Neural cell (in vitro differentiated cells): ENCODE measurements around the gene PRKG1. TPM values are rescaled to one million over a fixed set of nuclear protein-coding genes. Genes with fewer than 3 reads are reported as not detected.
"Not testable (repeated sequence)": the region's sequence is repeated elsewhere in the genome, so short reads cannot be mapped to it uniquely, and the experiment has no call there.

ENCODE experiments used
- H2AFZ ChIP-seq: fragments of 200-600, 300-800 bp; sonication (generic), shearing (Covaris generic); 2 replicates; pipeline ENCODE4 v1.6.0; 2014; ENCODE audit warnings: low read depth, mild to moderate bottlenecking, antibody characterized with exemption, low read length, moderate library complexity
- H3F3A ChIP-seq: fragments of 200-600 bp; shearing (Covaris generic); 2 replicates; pipeline ENCODE4 v1.6.1; 2016; ENCODE audit warnings: mild to moderate bottlenecking, moderate library complexity, mixed read lengths, antibody characterized with exemption, low read length; ENCODE audit not compliant: insufficient read depth, poor library complexity, severe bottlenecking
- H3K27ac ChIP-seq: fragments of 200-600, 300-800 bp; sonication (generic), shearing (Covaris generic); 2 replicates; pipeline ENCODE4 v1.5.1; 2014; ENCODE audit warnings: mild to moderate bottlenecking, low read length, moderate library complexity
- H3K27me3 ChIP-seq: fragments of 300-800, 200-600 bp; sonication (generic), shearing (Covaris generic); 2 replicates; pipeline ENCODE4 v1.6.0; 2014; ENCODE audit warnings: mild to moderate bottlenecking, low read depth, low read length, moderate library complexity; ENCODE audit not compliant: insufficient read depth
- H3K36me3 ChIP-seq: fragments of 300-800, 200-600 bp; sonication (generic), shearing (Covaris generic); 2 replicates; pipeline ENCODE4 v1.5.1; 2014; ENCODE audit warnings: mild to moderate bottlenecking, antibody characterized with exemption, low read length, moderate library complexity; ENCODE audit not compliant: insufficient read depth
- H3K4me2 ChIP-seq: fragments of 300-800, 200-600 bp; sonication (generic), shearing (Covaris generic); 2 replicates; pipeline ENCODE4 v1.6.0; 2014; ENCODE audit warnings: mild to moderate bottlenecking, low read length
- H3K4me3 ChIP-seq: fragments of 300-800, 200-600 bp; sonication (generic), shearing (Covaris generic); 2 replicates; pipeline ENCODE4 v1.5.1; 2014; ENCODE audit warnings: mild to moderate bottlenecking, low read length, moderate library complexity
- H3K79me2 ChIP-seq: fragments of 200-600 bp; shearing (Covaris generic); replicated peaks from 2 replicates; pipeline ENCODE4 v1.6.0; 2014; ENCODE audit warnings: mild to moderate bottlenecking, low read length, moderate library complexity; ENCODE audit not compliant: insufficient read depth
- H3K9ac ChIP-seq: fragments of 300-800, 200-600 bp; sonication (generic), shearing (Covaris generic); 2 replicates; pipeline ENCODE4 v1.6.1; 2016; ENCODE audit warnings: mild to moderate bottlenecking, low read length, mixed read lengths
- H3K9me2 ChIP-seq: fragments of 200-600 bp; shearing (Covaris generic); 2 replicates; pipeline ENCODE4 v1.6.1; 2016; ENCODE audit warnings: mild to moderate bottlenecking, low read length, mixed read lengths; ENCODE audit not compliant: insufficient read depth
- H3K9me3 ChIP-seq: fragments of 200-600, 300-800 bp; sonication (generic), shearing (Covaris generic); 2 replicates; pipeline ENCODE4 v1.6.1; 2016; ENCODE audit warnings: mild to moderate bottlenecking, mixed run types, low read length, moderate library complexity, mixed read lengths
- H4K20me1 ChIP-seq: fragments of 200-600 bp; shearing (Covaris generic); 2 replicates; pipeline ENCODE4 v1.6.1; 2016; ENCODE audit warnings: mild to moderate bottlenecking, mixed run types; ENCODE audit not compliant: insufficient read depth
- CTCF ChIP-seq: fragments of 450-650 bp; IDR thresholded peaks from 2 replicates; pipeline ENCODE4 v1.5.1; 2014; ENCODE audit warnings: antibody characterized with exemption, mild to moderate bottlenecking, moderate library complexity; ENCODE audit not compliant: poor library complexity, severe bottlenecking
- EP300 ChIP-seq: fragments of 450-650 bp; conservative IDR thresholded peaks from 2 replicates; pipeline ENCODE4 v1.6.1; 2014; ENCODE audit warnings: antibody characterized with exemption, mild to moderate bottlenecking, moderate library complexity; ENCODE audit not compliant: poor library complexity, severe bottlenecking
- EZH2 ChIP-seq: fragments of 200-600, 300-800 bp; shearing (Covaris generic), sonication (generic); IDR thresholded peaks from 2 replicates; pipeline ENCODE4 v1.6.1; 2014; ENCODE audit warnings: antibody characterized with exemption, low read length, borderline replicate concordance, mild to moderate bottlenecking; ENCODE audit not compliant: insufficient read depth, poor library complexity, severe bottlenecking
- MXI1 ChIP-seq: fragments of 450-650 bp; conservative IDR thresholded peaks from 2 replicates; pipeline ENCODE4 v1.6.1; 2014; ENCODE audit warnings: antibody characterized with exemption, mild to moderate bottlenecking; ENCODE audit not compliant: poor library complexity, severe bottlenecking
- POLR2AphosphoS5 ChIP-seq: IDR thresholded peaks from 2 replicates; pipeline ENCODE4 v1.6.1; 2012
- RAD21 ChIP-seq: fragments of 450-650 bp; conservative IDR thresholded peaks from 2 replicates; pipeline ENCODE4 v1.6.1; 2014; ENCODE audit warnings: antibody characterized with exemption, mild to moderate bottlenecking, moderate library complexity
- REST ChIP-seq: IDR thresholded peaks from 2 replicates; pipeline ENCODE4 v1.6.1; 2012; ENCODE audit warnings: borderline replicate concordance
- SMC3 ChIP-seq: fragments of 450-650 bp; conservative IDR thresholded peaks from 2 replicates; pipeline ENCODE4 v1.6.1; 2014; ENCODE audit warnings: antibody characterized with exemption, mild to moderate bottlenecking, moderate library complexity; ENCODE audit not compliant: poor library complexity
- TAF1 ChIP-seq: IDR thresholded peaks from 2 replicates; pipeline ENCODE4 v1.6.1; 2012; ENCODE audit warnings: low read depth
- polyA plus RNA-seq: library from polyadenylated mRNA; depleted of rRNA; stranded (reverse); fragments of >200 nt; gene quantifications from 2 replicates; pipeline ENCODE4 v1.2.3, GENCODE V29; 2014

The PRKG1 gene
- polyA plus RNA-seq, 1 donor from 2014 or later: 2.2 TPM

GRCh38 chr10:51269821-51270220 lies 195.5 kb downstream of the PRKG1 start:
- Histone ChIP-seq H3K9me2 (no peaks in the 10 kb centered on the region), H4K20me1 (no peaks in the 10 kb centered on the region), H3F3A (no peaks in the 10 kb centered on the region), H3K79me2 (no peaks in the 10 kb centered on the region), H3K27me3 (no peaks in the 10 kb centered on the region), H2AFZ (no peak overlapping the region), H3K9me3 (no peaks in the 10 kb centered on the region), H3K27ac (no peak overlapping the region), H3K4me3 (no peak overlapping the region), H3K9ac (no peak overlapping the region), H3K36me3 (no peaks in the 10 kb centered on the region), H3K4me2 (no peak overlapping the region)
- TF ChIP-seq REST (no peak), CTCF (no peak), POLR2AphosphoS5 (no peak), SMC3 (no peak), TAF1 (no peak), RAD21 (no peak), MXI1 (no peak), EZH2 (no peak), EP300 (no peak)

- H3K4me2 ChIP-seq: no peak overlapping the region
- no peak overlapping the region for H3K27ac ChIP-seq
- no peaks in the 10 kb centered on the region for H3K79me2 ChIP-seq
- no peaks in the 10 kb centered on the region for H4K20me1 ChIP-seq
- no peaks in the 10 kb centered on the region for H3K9me2 ChIP-seq
- H3K9me3 ChIP-seq: no peaks in the 10 kb centered on the region
- no peak overlapping the region for H2AFZ ChIP-seq
- TF ChIP-seq REST: no peak
- TF ChIP-seq EZH2: no peak
- no peak for TF ChIP-seq CTCF
- TF ChIP-seq POLR2AphosphoS5: no peak
- no peak for TF ChIP-seq MXI1
- no peak for TF ChIP-seq EP300
- no peaks in the 10 kb centered on the region for H3F3A ChIP-seq
- H3K9ac ChIP-seq: no peak overlapping the region
- no peaks in the 10 kb centered on the region for H3K36me3 ChIP-seq
- H3K27me3 ChIP-seq: no peaks in the 10 kb centered on the region
- no peak overlapping the region for H3K4me3 ChIP-seq
Observed at GRCh38 chr10:51270936-51271530, 196.7 kb downstream of the PRKG1 start.

GRCh38 chr10:51272099-51272498 lies 197.8 kb downstream of the PRKG1 start:
- H3F3A ChIP-seq, H3K36me3 ChIP-seq, H3K27ac ChIP-seq, H3K4me3 ChIP-seq, H3K27me3 ChIP-seq, H3K79me2 ChIP-seq, H3K9me2 ChIP-seq, H3K9ac ChIP-seq, H2AFZ ChIP-seq, H4K20me1 ChIP-seq, H3K9me3 ChIP-seq, H3K4me2 ChIP-seq: not testable (repeated sequence)
